ENCODE measurements around the gene GRM4. TPM values are rescaled to one million over a fixed set of nuclear protein-coding genes. Genes with fewer than 3 reads are reported as not detected.

The GRM4 gene
- total RNA-seq, 6 donors from 2014 or later = 0.24 TPM; not detected in 5

- 42% methylated on average over 5 of the region's 5 CpGs; no CpG with 5 or more reads in 1 of the 2 donors for WGBS, 2 donors
- TF ChIP-seq POLR2A (IDR thresholded peaks at IDR 0.05) (no peak), POLR2AphosphoS5 (IDR thresholded peaks at IDR 0.05) (no peak), EP300 (IDR thresholded peaks at IDR 0.05) (no peak), CTCF (IDR thresholded peaks at IDR 0.05) (no peak)
- DNase-seq = no peak
Observed at GRCh38 chr6:34149452-34149810, 3.5 kb upstream of the GRM4 start.

GRCh38 chr6:34148631-34149451 is 3.0 kb upstream of the GRM4 start:
- H3K27me3 ChIP-seq = peaks cover 0 to 40% (median 23%) of the 10 kb centered on the region in 4 donors
- ATAC-seq (ENCODE audit: low FRiP score in 2 of 2) (no peak), DNase-seq (no peak)
- no peaks in the 10 kb centered on the region for H3K36me3 ChIP-seq
- no peak overlapping the region for H3K4me3 ChIP-seq
- WGBS, 2 donors = 67 to 69% methylated on average over 8 of the region's 8 CpGs
- H3K4me1 ChIP-seq = peaks cover 17 to 21% (median 19%) of the 10 kb centered on the region in 4 donors
- H3K9me3 ChIP-seq = no peaks in the 10 kb centered on the region
- H3K27ac ChIP-seq = no peak overlapping the region
- TF ChIP-seq POLR2AphosphoS5 (IDR thresholded peaks at IDR 0.05) (no peak), POLR2A (IDR thresholded peaks at IDR 0.05) (no peak), CTCF (IDR thresholded peaks at IDR 0.05) (no peak), EP300 (IDR thresholded peaks at IDR 0.05) (no peak)

More at GRCh38 chr6:34149452-34149810, 3.5 kb upstream of the GRM4 start:
- no peak overlapping the region for H3K27ac ChIP-seq
- H3K4me1 ChIP-seq = peaks cover 12 to 17% (median 15%) of the 10 kb centered on the region in 4 donors
- no peak for ATAC-seq (ENCODE audit: low FRiP score in 2 of 2)
- no peaks in the 10 kb centered on the region for H3K36me3 ChIP-seq
- H3K4me3 ChIP-seq = no peak overlapping the region
- H3K9me3 ChIP-seq = no peaks in the 10 kb centered on the region
- H3K27me3 ChIP-seq = peaks cover 0 to 37% (median 18%) of the 10 kb centered on the region in 4 donors

- H3K27ac ChIP-seq = no peak overlapping the region
- H3K4me3 ChIP-seq = no peak overlapping the region
- peaks cover 21 to 29% (median 26%) of the 10 kb centered on the region in 4 donors for H3K4me1 ChIP-seq
- TF ChIP-seq EP300 (IDR thresholded peaks at IDR 0.05) (no peak), CTCF (IDR thresholded peaks at IDR 0.05) (no peak), POLR2A (IDR thresholded peaks at IDR 0.05) (no peak), POLR2AphosphoS5 (IDR thresholded peaks at IDR 0.05) (no peak)
- WGBS, 2 donors = 67 to 78% methylated on average over 13 of the region's 13 CpGs
- no peaks in the 10 kb centered on the region for H3K9me3 ChIP-seq
- DNase-seq (no peak), ATAC-seq (ENCODE audit: low FRiP score in 2 of 2) (no peak)
- no peaks in the 10 kb centered on the region for H3K36me3 ChIP-seq
- H3K27me3 ChIP-seq = peaks cover 0 to 48% (median 30%) of the 10 kb centered on the region in 4 donors
Observed at GRCh38 chr6:34147906-34148630, 2.2 kb upstream of the GRM4 start.

GRCh38 chr6:34146801-34147592 is 1.1 kb upstream of the GRM4 start:
- 69 to 70% methylated on average over 10 of the region's 10 CpGs for WGBS, 2 donors
- DNase-seq = no peak

More at GRCh38 chr6:34146801-34147592, 1.1 kb upstream of the GRM4 start:
- Histone ChIP-seq H3K27ac (no peak overlapping the region), H3K4me3 (no peak overlapping the region), H3K9me3 (no peaks in the 10 kb centered on the region), H3K36me3 (no peaks in the 10 kb centered on the region), H3K4me1 (peaks cover 21 to 37% (median 26%) of the 10 kb centered on the region in 4 donors), H3K27me3 (peaks cover 0 to 58% (median 36%) of the 10 kb centered on the region in 4 donors)
- no peak for TF ChIP-seq EP300 (IDR thresholded peaks at IDR 0.05)
- TF ChIP-seq POLR2A (IDR thresholded peaks at IDR 0.05) = no peak
- TF ChIP-seq CTCF (IDR thresholded peaks at IDR 0.05) = no peak
- TF ChIP-seq POLR2AphosphoS5 (IDR thresholded peaks at IDR 0.05) = no peak
- no peak for ATAC-seq (ENCODE audit: low FRiP score in 2 of 2)

Measured in upper lobe of left lung (tissue), 6 donors.